Uterus (tissue), 4 donors: ENCODE measurements around the gene LUC7L2. TPM values are rescaled to one million over a fixed set of nuclear protein-coding genes. Genes with fewer than 3 reads are reported as not detected.
"Not testable (repeated sequence)": the region's sequence is repeated elsewhere in the genome, so short reads cannot be mapped to it uniquely, and the experiment has no call there.

Experiments
- DNase-seq, 2 donors: peaks; one replicate each; pipeline ENCODE4 v3.0.0-alpha.2; 2019 to 2020
- H3K27ac ChIP-seq, 2 donors: fragments of 200-600 bp; sonication (generic); 1 replicate in 1 of 2; 2 replicates in 1 of 2; pipeline ENCODE4 v1.5.1; 2016 to 2018
- H3K27me3 ChIP-seq, 2 donors: fragments of 200-600 bp; sonication (generic); one replicate each; pipeline ENCODE4 v1.5.1; 2018 to 2019; ENCODE audit warnings: control low read depth in 1 of 2
- H3K36me3 ChIP-seq, 2 donors: fragments of 200-600 bp; sonication (generic); one replicate each; pipeline ENCODE4 v1.5.1; 2019; ENCODE audit warnings: control low read depth in 1 of 2
- H3K4me1 ChIP-seq, 2 donors: fragments of 200-600 bp; sonication (generic); one replicate each; pipeline ENCODE4 v1.5.1; 2018 to 2019; ENCODE audit warnings: control low read depth in 1 of 2
- H3K4me3 ChIP-seq, 2 donors: fragments of 200-600 bp; sonication (generic); 1 replicate in 1 of 2; 2 replicates in 1 of 2; pipeline ENCODE4 v1.5.1; 2018 to 2019; ENCODE audit warnings: mild to moderate bottlenecking in 1 of 2
- H3K9me3 ChIP-seq, 2 donors: fragments of 200-600 bp; sonication (generic); one replicate each; pipeline ENCODE4 v1.5.1; 2019; ENCODE audit warnings: control low read depth in 1 of 2
- POLR2A ChIP-seq, 2 donors: fragments of 450-650 bp; IDR thresholded peaks; one replicate each; pipeline ENCODE4 v1.6.1; 2016; ENCODE audit warnings: antibody characterized with exemption in 2 of 2, mild to moderate bottlenecking in 1 of 2, moderate library complexity in 1 of 2
- intact Hi-C: fragments of 100-400 bp; cut with DNase I; formaldehyde crosslinking; loops from one replicate; pipeline ENCODE4 v1.15.1; 2023; ENCODE audit warnings: low total_unique reads
- total RNA-seq, 4 donors: library from RNA; depleted of rRNA in 3 of 4; stranded (reverse); fragments of >200 nt in 3 of 4; gene quantifications; one replicate each; pipeline versions ENCODE4 v1.1.0 to v1.2.4, GENCODE V29; 2014 to 2023
- TF ChIP-seq, protein P1 (sequence below), 4 experiments: fragments of 200-600 bp in 2 of 4; fragments of 450-650 bp in 2 of 4; sonication (generic) in 2 of 4; IDR thresholded peaks; one replicate each; pipeline ENCODE4 v1.5.1; 2016 to 2019; ENCODE audit warnings: antibody characterized with exemption in 4 of 4, mild to moderate bottlenecking in 2 of 4, moderate library complexity in 1 of 4
- donor health status: DM: yes; HTN: yes; CAD: no.

Gene LUC7L2
- total RNA-seq, 4 donors from 2014 or later: 37.4 to 142 (median 72.6) TPM

- intact Hi-C loops: no loop called here
- H3K4me3 ChIP-seq: no peak overlapping the region
- H3K27me3 ChIP-seq: no peaks in the 10 kb centered on the region
- TF ChIP-seq POLR2A (IDR thresholded peaks at IDR 0.05): no peak
- TF ChIP-seq, protein P1, sequence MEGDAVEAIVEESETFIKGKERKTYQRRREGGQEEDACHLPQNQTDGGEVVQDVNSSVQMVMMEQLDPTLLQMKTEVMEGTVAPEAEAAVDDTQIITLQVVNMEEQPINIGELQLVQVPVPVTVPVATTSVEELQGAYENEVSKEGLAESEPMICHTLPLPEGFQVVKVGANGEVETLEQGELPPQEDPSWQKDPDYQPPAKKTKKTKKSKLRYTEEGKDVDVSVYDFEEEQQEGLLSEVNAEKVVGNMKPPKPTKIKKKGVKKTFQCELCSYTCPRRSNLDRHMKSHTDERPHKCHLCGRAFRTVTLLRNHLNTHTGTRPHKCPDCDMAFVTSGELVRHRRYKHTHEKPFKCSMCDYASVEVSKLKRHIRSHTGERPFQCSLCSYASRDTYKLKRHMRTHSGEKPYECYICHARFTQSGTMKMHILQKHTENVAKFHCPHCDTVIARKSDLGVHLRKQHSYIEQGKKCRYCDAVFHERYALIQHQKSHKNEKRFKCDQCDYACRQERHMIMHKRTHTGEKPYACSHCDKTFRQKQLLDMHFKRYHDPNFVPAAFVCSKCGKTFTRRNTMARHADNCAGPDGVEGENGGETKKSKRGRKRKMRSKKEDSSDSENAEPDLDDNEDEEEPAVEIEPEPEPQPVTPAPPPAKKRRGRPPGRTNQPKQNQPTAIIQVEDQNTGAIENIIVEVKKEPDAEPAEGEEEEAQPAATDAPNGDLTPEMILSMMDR (IDR thresholded peaks at IDR 0.05): no peak
- no peak for DNase-seq
- peak overlapping the region in 1 of 2 donors; percentile 67 for H3K27ac ChIP-seq
- no peaks in the 10 kb centered on the region for H3K9me3 ChIP-seq
- no peaks in the 10 kb centered on the region for H3K36me3 ChIP-seq
- H3K4me1 ChIP-seq: no peaks in the 10 kb centered on the region
Observed at GRCh38 chr7:139421123-139421522, 61.4 kb downstream of the LUC7L2 start.

GRCh38 chr7:139422126-139422525 lies 62.4 kb downstream of the LUC7L2 start:
- H3K4me3 ChIP-seq: no peak overlapping the region
- no peak for TF ChIP-seq POLR2A (IDR thresholded peaks at IDR 0.05)
- TF ChIP-seq, protein P1 (IDR thresholded peaks at IDR 0.05): no peak
- peak overlapping the region; percentile 11 to 67 for H3K27ac ChIP-seq
- no peaks in the 10 kb centered on the region for H3K9me3 ChIP-seq
- H3K27me3 ChIP-seq: no peaks in the 10 kb centered on the region
- intact Hi-C loops: no loop called here
- H3K4me1 ChIP-seq: no peaks in the 10 kb centered on the region
- no peaks in the 10 kb centered on the region for H3K36me3 ChIP-seq
- DNase-seq: no peak

- intact Hi-C loops: no loop called here
- Histone ChIP-seq H3K36me3 (no peaks in the 10 kb centered on the region), H3K27me3 (no peaks in the 10 kb centered on the region), H3K27ac (no peak overlapping the region), H3K4me3 (no peak overlapping the region), H3K4me1 (no peaks in the 10 kb centered on the region), H3K9me3 (no peaks in the 10 kb centered on the region)
- no peak for DNase-seq
- TF ChIP-seq POLR2A (IDR thresholded peaks at IDR 0.05): no peak
- TF ChIP-seq, protein P1 (IDR thresholded peaks at IDR 0.05): no peak
Observed at GRCh38 chr7:139423091-139423490, 63.4 kb downstream of the LUC7L2 start.

- H3K4me3 ChIP-seq: no peak overlapping the region
- no peaks in the 10 kb centered on the region for H3K27me3 ChIP-seq
- no peaks in the 10 kb centered on the region for H3K36me3 ChIP-seq
- H3K27ac ChIP-seq: no peak overlapping the region
- intact Hi-C loops: no loop called here
- no peak for DNase-seq
- TF ChIP-seq, protein P1 (IDR thresholded peaks at IDR 0.05): no peak
- no peak for TF ChIP-seq POLR2A (IDR thresholded peaks at IDR 0.05)
- no peaks in the 10 kb centered on the region for H3K4me1 ChIP-seq
- H3K9me3 ChIP-seq: no peaks in the 10 kb centered on the region
Observed at GRCh38 chr7:139424004-139424403, 64.3 kb downstream of the LUC7L2 start.

DNA sequence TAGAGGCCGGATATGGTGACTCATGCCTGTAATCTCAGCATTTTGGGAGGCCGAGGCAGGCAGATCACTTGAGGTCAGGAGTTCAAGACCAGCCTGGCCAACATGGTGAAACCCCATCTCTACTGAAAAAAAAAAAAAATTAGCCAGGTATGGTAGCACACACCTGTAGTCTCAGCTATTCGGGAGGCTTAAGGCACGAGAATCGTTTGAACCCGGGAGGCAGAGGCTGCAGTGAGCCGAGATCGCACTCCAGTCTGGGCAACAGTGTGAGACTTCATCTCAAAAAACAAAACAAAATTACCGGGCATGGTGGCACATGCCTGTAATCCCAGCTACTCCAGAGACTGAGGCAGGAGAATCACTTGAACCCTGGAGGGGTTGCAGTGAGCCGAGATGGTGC lies 66.0 kb downstream of the LUC7L2 start:
- H3K4me3 ChIP-seq, H3K36me3 ChIP-seq, H3K27me3 ChIP-seq, DNase-seq, H3K9me3 ChIP-seq, H3K4me1 ChIP-seq, intact Hi-C loops, H3K27ac ChIP-seq: not testable (repeated sequence)
